ENCODE measurements around the gene COL20A1. TPM values are rescaled to one million over a fixed set of nuclear protein-coding genes. Genes with fewer than 3 reads are reported as not detected.

COL20A1 gene
- total and polyA plus RNA-seq, 2 of the 13 experiments (the other 11 are each of a cell fraction or from before 2014, with no cell fraction given), result not detected

GRCh38 chr20:63289311-63290135 lies 3.5 kb upstream of the COL20A1 start (continued):
- TF ChIP-seq ZNF609 (CRISPR knock-in tag; IDR thresholded peaks at IDR 0.05; ENCODE audit: borderline replicate concordance) (peak; percentile 5; the same call in 1 of the 2 replicates), POLR2A (IDR thresholded peaks at IDR 0.05; ENCODE audit: insufficient read depth in 1 of 2, low read depth in 2 of 2, low read length in 2 of 2) (peak; percentile 7 to 32; a peak in 2 of 4 replicates), ZNF747 (CRISPR knock-in tag; IDR thresholded peaks at IDR 0.05; ENCODE audit: borderline replicate concordance) (peak; percentile 40; the same call in 1 of the 2 replicates), NFYB (CRISPR knock-in tag; IDR thresholded peaks at IDR 0.05) (no peak), EED (CRISPR knock-in tag; IDR thresholded peaks at IDR 0.05) (0 out of 2 replicates have a peak, but pooled peaks have one; percentile 47), MXD1 (CRISPR knock-in tag; IDR thresholded peaks at IDR 0.05) (peak; percentile 20; the same call in 1 of the 2 replicates), KDM2A (CRISPR knock-in tag; IDR thresholded peaks at IDR 0.05; ENCODE audit: borderline replicate concordance, low read depth) (peak; percentile 23; the same call in 1 of the 2 replicates), AGO1 (IDR thresholded peaks at IDR 0.05; ENCODE audit: low read depth, low read length, poor library complexity, severe bottlenecking) (peak; percentile 4)
